ENCODE data around the gene STK16.

DNA sequence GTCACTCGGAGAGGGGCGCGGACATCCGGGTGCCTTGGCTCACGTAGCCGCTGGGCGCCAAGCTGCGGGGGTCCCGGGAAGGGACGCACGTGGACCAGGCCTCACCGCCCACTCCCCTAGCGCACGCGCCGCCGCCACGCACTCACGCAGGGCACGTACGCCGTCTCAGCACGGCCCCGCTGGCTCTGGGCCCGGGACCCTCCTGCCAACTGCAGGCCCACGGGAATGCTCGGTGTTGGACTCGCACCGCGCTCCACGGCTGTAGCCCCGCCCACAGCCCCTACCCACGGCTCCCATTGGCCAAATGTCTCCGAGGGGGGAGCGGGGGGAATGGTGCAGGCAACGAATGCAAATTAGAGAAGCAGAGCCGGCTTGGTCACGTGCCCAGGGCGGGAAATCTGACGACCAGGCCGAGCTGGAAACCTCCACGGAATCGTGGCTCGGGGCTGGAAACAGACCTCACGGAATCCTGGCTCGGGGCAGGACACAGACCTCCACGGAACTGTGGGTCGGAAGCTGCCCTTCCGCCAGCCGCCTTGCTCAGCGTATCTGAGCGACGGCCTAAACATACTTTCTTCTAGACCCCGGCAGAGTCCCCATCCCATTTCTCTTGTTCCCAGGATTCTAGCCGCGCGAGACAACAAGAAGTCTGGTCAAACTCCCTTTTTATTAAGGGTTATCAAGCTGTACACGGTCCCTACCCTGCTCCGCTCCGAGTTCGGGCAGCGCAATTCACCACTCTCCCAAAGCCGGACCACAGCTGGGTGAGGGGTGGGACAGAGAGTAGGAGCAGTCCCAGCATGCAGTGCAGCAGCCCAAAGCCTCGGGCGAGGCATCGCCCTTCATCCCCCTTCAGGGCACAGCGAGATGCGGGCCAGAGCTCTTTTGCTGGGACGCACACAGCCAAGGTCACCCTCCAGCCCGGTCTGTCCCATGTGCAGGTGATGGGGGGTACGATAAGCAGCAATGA lies 26.3 kb upstream of the STK16 start, which contains the start of gene ABCB6:
- TF ChIP-seq, protein P1, sequence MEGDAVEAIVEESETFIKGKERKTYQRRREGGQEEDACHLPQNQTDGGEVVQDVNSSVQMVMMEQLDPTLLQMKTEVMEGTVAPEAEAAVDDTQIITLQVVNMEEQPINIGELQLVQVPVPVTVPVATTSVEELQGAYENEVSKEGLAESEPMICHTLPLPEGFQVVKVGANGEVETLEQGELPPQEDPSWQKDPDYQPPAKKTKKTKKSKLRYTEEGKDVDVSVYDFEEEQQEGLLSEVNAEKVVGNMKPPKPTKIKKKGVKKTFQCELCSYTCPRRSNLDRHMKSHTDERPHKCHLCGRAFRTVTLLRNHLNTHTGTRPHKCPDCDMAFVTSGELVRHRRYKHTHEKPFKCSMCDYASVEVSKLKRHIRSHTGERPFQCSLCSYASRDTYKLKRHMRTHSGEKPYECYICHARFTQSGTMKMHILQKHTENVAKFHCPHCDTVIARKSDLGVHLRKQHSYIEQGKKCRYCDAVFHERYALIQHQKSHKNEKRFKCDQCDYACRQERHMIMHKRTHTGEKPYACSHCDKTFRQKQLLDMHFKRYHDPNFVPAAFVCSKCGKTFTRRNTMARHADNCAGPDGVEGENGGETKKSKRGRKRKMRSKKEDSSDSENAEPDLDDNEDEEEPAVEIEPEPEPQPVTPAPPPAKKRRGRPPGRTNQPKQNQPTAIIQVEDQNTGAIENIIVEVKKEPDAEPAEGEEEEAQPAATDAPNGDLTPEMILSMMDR (IDR thresholded peaks at IDR 0.05) = no peak
- TF ChIP-seq EZH2phosphoT487 (IDR thresholded peaks at IDR 0.05) (no peak), EZH2 (IDR thresholded peaks at IDR 0.05) (no peak)
